GM19328 (cell line): Measurements from ENCODE around the gene P4HTM.
"Not testable (repeated sequence)": the region's sequence is repeated elsewhere in the genome, so short reads cannot be mapped to it uniquely, and the experiment has no call there.

Source experiments
- ATAC-seq: cut with Tn5 transposase; IDR thresholded peaks from one replicate; pipeline ENCODE4 v1.9.1; 2021; ENCODE audit warnings: mild to moderate bottlenecking, moderate library complexity; ENCODE audit not compliant: unreplicated experiment

The P4HTM gene

GRCh38 chr3:49007771-49008528 lies 17.9 kb downstream of the P4HTM start:
- peak; percentile 40 for ATAC-seq

GRCh38 chr3:49008627-49009026 lies 18.6 kb downstream of the P4HTM start:
- not testable (repeated sequence) for ATAC-seq

DNA sequence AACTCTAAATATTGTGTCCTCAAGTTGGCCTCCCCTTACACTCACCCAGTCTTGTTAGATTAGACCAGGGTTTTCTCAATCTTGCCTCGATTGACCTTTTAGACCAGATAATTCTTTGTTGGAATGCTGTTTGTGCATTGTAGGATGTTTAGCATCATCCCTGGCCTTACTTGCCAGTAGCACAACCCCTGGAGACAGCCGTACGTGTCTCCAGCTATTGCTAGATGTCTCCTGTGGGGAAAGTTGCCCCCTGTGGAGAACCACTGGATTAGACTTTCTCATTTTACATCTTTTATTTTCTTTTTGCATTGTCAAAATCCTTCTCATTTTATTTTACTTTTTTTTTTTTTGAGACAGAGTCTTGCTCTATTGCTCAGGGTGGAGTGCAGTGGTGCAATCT lies 19.4 kb downstream of the P4HTM start:
- ATAC-seq = no peak

- no peak for ATAC-seq
These were observed 22.5 kb downstream of the P4HTM start for GRCh38 chr3:49012441-49013017.

GRCh38 chr3:49013113-49013737 lies 23.2 kb downstream of the P4HTM start:
- ATAC-seq = no peak

DNA sequence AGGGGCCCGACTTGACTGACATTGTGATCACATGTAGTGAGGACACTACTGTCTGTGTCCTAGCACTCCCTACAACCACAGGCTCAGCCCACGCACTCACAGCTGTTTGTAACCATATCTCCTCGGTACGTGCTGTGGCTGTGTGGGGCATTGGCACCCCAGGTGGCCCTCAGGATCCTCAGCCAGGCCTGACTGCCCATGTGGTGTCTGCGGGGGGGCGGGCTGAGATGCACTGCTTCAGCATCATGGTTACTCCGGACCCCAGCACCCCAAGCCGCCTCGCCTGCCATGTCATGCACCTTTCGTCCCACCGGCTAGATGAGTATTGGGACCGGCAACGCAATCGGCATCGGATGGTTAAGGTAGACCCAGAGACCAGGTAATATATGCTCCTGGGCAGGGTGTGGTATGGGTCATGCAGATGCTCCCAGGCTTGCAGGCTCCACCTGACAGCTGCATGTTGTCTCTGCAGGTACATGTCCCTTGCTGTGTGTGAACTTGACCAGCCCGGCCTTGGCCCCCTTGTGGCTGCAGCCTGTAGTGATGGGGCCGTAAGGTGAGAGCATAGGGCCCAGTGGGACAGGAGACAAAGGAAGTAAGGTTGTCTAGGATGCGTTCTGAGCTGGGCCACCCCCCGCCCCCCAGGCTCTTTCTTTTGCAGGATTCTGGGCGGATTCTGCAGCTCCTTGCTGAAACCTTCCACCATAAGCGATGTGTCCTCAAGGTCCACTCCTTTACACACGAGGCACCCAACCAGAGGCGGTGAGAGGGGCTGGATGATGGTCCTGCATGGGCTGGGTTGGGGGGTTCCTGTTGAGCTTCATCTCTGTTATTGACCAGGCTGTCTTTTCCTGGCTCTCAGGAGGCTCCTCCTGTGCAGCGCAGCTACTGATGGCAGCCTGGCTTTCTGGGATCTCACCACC lies 24.0 kb downstream of the P4HTM start:
- ATAC-seq = no peak

GRCh38 chr3:49015072-49015471 lies 25.0 kb downstream of the P4HTM start:
- ATAC-seq = no peak

DNA sequence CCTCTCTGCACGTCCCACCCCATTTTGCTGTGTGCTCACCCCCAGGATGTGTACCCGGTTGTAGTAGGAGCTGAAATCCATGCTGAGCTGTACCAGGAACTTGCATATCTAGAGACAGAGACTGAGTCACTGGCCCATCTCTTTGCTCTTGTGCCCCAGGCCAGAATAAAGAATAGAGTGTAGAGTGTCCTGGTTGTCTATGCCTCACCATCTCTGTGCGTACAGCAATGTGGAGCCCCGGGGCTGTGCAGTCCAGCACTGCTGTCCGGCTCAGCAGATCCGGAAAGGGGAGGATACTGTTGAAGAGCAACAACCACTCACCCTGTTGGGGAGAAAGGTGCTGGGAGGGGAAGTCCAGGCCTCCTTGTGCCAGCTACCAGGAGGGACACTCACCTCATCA lies 25.7 kb downstream of the P4HTM start:
- ATAC-seq = no peak

- ATAC-seq = no peak
These were observed 26.6 kb downstream of the P4HTM start for GRCh38 chr3:49016414-49017228.

DNA sequence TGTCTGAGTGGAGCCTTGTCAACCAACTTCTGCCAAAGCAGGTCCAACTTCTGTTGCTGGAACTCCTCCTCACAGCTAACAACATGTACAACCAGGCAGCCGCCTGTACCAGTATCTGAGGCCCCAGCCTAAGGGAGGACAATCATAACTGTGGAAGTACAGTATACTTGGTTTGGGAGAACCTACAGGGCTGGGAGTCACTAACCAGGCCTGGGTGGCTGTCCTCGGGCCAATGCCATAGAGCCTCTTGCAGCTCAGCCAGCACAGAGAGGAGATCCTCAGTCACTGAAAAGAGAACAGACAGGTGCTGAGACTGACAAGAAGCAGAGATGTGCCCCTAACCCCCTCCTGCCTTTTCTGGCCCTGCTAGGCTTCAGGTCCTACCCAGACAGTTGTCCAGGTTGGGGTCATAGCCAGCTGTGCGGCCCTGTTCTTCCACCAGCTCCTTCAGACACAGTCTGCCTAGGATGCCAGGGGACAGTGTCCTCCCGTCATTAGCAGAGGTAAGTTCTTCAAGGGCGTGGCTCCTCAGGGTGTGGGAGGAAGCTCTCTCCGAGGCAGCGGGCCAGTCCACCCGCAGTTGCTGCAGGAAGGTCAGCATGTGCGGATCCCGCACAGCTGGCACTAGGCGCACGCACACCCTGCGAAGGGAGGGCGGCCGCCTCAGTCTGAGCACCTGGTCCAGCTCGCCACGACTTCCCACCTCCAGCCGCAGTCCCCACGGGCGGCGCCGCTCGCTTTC lies 27.4 kb downstream of the P4HTM start:
- ATAC-seq = no peak

- ATAC-seq = no peak
These were observed 28.1 kb downstream of the P4HTM start, which contains the start of gene DALRD3 for GRCh38 chr3:49017971-49018706. DALRD3 (minus strand) TSS chr3:49018580; CDS start chr3:49018564, 16 bp downstream.

GRCh38 chr3:49018707-49019006 lies 28.6 kb downstream of the P4HTM start:
- no peak for ATAC-seq

DNA sequence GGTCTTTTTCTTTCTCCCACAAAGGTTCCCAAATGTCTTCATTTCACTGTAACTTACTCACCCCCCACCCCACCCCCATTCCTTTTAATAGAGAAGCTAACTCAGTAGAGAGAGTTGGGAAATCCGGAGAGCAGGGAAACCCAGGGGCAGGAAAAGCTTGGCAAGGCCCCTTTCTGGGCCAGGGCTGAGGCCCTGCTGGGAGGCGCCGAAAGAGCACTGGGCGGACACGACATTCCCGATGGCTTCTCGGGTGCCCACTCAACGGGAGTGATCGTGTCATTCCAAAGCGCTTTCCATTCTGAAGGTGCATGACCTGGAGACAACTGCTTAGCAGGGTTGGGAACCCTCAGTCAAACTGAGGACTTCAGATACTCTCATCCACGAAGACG lies 29.9 kb downstream of the P4HTM start:
- no peak for ATAC-seq

- ATAC-seq = no peak
These were observed 30.5 kb downstream of the P4HTM start for GRCh38 chr3:49020330-49021212.

- peak; percentile 47 for ATAC-seq
These were observed 31.3 kb downstream of the P4HTM start for GRCh38 chr3:49021213-49021812.

DNA sequence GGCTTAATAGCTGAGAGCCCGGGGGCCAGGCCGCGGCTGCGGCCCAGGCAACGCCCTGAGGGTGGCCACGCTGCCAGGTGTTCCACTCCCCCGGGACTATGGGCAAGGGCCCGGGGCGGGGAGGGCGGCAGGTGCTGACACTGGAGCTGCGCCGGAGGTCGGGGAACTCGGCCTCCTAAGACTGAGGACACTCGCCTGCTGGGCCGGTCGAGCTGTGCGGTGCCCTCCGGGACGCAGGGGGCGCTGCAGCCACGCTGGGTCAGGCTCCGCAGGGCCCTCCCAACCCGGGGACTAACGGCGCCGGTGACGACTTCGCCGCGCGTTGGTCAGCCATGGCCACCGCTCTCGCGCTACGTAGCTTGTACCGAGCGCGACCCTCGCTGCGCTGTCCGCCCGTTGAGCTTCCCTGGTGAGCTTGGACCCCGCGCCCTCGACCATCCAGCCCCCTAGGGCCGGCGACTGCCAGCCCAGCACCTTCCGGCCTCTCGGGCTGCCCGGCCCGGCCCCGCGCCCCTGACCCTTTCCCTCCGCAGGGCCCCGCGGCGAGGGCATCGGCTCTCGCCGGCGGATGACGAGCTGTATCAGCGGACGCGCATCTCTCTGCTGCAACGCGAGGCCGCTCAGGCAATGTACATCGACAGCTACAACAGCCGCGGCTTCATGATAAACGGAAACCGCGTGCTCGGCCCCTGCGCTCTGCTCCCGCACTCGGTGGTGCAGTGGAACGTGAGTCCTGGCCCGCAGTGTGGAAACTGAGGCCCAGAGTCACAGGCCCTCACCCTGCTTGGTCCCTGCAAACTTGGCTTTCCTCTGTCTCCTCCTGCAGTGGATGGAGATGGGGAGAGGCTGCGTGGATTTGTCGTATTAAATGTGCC lies 32.0 kb downstream of the P4HTM start, which contains the start of gene NDUFAF3:
TSS of gene NDUFAF3 (plus strand) at position 309 of the 875 bp plus-strand sequence. CDS start at position 333, 24 bp downstream.
- peak; percentile 45 for ATAC-seq
